Activated naive CD8-positive, alpha-beta T cell treated with anti-CD3 and anti-CD28 coated beads, Interleukin-2, amount 50 U/mL, for 24 hours (primary cell): Measurements from ENCODE around the gene ARNT2.

Source experiments
- ATAC-seq: fragments of 150-1000 bp; cut with Tn5 transposase; one replicate; pipeline ENCODE4 v1.10.0; 2021
- DNase-seq: peaks from one replicate; pipeline ENCODE4 v3.0.0; 2021
- H3K27ac Mint-ChIP-seq: one replicate; pipeline ENCODE4 v1.8.0; 2021; ENCODE audit warnings: mild to moderate bottlenecking, mixed read lengths
- H3K27me3 Mint-ChIP-seq: one replicate; pipeline ENCODE4 v1.8.0; 2021; ENCODE audit warnings: mixed read lengths
- H3K36me3 Mint-ChIP-seq: one replicate; pipeline ENCODE4 v1.8.0; 2021; ENCODE audit warnings: low read depth, mixed read lengths
- H3K4me1 Mint-ChIP-seq: one replicate; pipeline ENCODE4 v1.8.0; 2021; ENCODE audit warnings: mixed read lengths
- H3K4me3 Mint-ChIP-seq: one replicate; pipeline ENCODE4 v1.8.0; 2021; ENCODE audit warnings: mild to moderate bottlenecking, moderate library complexity, mixed read lengths
- H3K9me3 Mint-ChIP-seq: one replicate; pipeline ENCODE4 v1.8.0; 2021; ENCODE audit warnings: mixed read lengths

ARNT2 gene

DNA sequence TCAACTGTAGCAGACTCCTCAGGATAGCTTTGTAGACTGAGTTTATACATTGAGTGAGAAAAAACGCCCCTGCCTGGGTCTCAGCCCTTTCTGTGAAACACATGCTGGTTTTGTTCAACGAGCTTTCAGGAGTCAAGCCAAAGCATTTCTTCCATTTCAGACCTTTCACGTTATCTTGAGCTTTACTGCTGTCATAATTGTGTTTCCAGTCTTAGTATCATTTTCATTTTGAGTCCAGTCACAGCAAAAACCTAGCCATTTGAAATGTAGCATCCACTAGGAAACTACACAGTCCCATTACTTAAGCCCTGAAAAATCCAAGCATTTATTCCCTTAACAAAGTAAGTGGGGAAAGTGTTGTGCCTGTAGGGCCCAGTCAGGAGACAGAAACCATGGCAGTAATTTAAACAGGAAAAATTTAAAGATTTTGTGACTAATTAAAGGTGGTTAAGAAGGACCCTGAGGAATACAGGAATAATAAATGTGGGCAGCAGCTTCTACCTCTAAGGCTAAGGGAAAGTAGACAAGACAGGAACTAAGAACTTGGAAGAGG is 180.9 kb downstream of the ARNT2 start:
- Mint-ChIP-seq H3K36me3 (no peaks in the 10 kb centered on the region), H3K4me1 (no peaks in the 10 kb centered on the region), H3K27me3 (peaks cover 4% of the 10 kb centered on the region), H3K9me3 (no peaks in the 10 kb centered on the region), H3K27ac (no peak overlapping the region), H3K4me3 (no peak overlapping the region)
- DNase-seq, result no peak
- ATAC-seq, result no peak

DNA sequence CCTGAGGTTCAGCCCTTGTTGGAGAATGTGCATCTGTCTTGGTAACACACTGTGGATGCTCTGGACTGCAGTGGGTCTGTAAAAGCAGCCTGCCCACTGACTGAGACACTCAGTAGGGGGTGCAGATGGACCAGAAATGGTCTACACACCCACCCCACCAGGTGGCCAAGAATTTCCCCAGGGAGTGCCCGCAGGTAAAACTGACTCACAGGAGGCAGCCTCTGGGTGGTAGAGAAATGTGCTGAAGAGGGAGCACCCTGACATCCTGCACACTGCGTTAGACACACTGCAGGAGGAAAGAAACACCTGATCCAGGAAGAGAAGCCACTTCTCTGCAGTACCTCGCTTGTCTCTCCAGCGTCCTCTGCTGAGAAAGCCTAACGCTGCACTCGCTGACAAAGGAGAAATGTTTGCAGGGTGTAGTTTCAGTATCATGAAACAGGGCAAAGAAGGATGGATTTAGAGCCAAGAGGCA is 181.4 kb downstream of the ARNT2 start:
- Mint-ChIP-seq H3K27me3 (peaks cover 4% of the 10 kb centered on the region), H3K36me3 (no peaks in the 10 kb centered on the region), H3K4me1 (no peaks in the 10 kb centered on the region), H3K4me3 (no peak overlapping the region), H3K9me3 (no peaks in the 10 kb centered on the region), H3K27ac (no peak overlapping the region)
- ATAC-seq (peak; percentile 30), DNase-seq (peak; percentile 6)

DNA sequence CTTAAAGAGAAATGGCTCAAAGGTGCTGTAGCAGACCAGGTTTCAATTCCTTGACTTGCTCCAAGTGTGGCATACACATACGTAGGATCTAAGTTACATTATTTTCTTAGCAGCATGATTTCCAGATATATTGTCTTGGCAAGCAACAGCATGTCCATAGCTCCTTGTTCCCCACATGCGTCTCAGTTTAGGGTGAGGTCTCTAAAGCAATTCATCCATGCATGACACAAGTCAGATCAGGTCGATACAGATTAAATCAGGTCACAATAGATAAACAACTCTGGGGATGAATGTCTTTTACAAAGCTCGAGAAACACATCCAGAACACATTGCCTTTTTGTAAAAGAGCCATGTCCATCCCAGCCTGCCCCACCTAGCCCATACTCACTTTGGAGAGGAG is 182.0 kb downstream of the ARNT2 start:
- Mint-ChIP-seq H3K36me3 (no peaks in the 10 kb centered on the region), H3K9me3 (no peaks in the 10 kb centered on the region), H3K27ac (no peak overlapping the region), H3K27me3 (peaks cover 4% of the 10 kb centered on the region), H3K4me3 (no peak overlapping the region), H3K4me1 (no peaks in the 10 kb centered on the region)
- no peak for ATAC-seq
- no peak for DNase-seq

DNA sequence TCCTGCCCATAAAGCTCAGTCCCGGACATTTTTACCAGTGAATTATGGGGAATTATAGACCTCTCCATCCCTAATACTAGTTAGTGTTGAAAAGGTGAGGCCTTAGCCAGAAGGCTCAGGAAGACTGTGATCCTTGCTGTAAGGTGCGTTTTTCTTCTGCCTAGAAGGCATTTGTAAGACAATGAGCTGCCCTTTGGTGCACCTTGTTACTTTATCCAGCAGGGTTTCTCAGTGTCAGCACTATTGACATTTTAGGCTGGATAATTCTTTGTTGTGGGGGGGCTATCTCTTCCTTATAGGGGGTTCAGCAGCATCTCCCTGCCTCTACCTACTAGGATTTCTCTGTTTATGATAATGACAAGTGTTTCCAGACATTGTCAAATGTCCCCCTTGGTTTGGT is 182.8 kb downstream of the ARNT2 start:
- Mint-ChIP-seq H3K9me3 (no peaks in the 10 kb centered on the region), H3K4me3 (no peak overlapping the region), H3K27me3 (peaks cover 4% of the 10 kb centered on the region), H3K4me1 (no peaks in the 10 kb centered on the region), H3K36me3 (no peaks in the 10 kb centered on the region), H3K27ac (no peak overlapping the region)
- DNase-seq, result no peak
- no peak for ATAC-seq

DNA sequence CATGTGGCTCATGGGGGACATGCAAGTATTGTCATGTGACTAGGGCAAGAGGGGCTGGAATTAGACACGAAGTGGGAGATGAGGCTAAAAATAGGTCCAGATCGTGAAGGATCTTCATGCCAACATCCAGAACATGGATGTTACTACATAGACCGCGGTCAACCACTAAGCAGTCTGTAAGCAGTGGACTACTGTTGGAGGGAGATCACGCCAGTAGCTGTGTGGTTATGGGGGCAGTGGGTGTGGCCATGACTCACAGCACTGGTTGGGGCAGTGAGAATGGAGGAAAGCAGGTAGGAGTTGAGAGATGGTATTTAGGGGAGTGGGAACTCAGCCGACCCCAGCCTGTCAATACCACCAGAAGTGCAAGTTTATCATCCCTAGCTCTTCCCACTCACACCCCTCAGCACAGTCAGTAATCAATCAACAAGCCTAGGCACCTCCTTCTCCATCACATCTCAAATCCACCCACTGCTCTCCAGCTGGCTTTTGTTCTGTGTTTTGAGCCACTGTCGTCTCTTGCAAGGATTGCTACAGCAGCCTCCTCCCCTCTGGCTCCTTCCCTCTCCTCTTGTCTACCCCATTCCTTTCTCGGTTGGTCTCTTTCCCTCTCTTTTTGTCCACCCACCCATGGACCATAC is 183.8 kb downstream of the ARNT2 start:
- H3K27me3 Mint-ChIP-seq, result peaks cover 2% of the 10 kb centered on the region
- H3K27ac Mint-ChIP-seq, result peak overlapping the region; percentile 8
- H3K4me1 Mint-ChIP-seq, result no peaks in the 10 kb centered on the region
- no peaks in the 10 kb centered on the region for H3K9me3 Mint-ChIP-seq
- no peaks in the 10 kb centered on the region for H3K36me3 Mint-ChIP-seq
- peak; percentile 44 for ATAC-seq
- no peak for DNase-seq
- H3K4me3 Mint-ChIP-seq, result no peak overlapping the region

DNA sequence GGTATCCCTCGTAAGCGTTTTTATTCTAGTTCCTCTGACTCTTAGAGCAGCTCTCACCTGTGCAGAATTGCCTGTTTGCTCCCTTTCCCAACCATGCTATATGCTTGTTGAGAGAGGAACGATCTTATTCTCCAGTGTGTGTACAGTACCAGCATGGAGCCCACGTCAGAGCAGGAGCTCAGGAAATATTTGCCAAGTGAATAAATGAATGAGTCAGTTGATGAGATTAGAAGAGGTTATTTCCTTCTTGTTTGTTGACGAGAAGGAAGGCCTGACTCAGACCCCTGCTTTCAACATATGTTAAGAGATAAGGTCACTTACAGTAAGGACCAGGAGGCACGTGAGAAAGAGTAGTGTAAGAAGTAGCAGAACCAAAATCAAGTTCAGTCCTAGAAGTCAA is 184.6 kb downstream of the ARNT2 start:
- Mint-ChIP-seq H3K27ac (no peak overlapping the region), H3K27me3 (peaks cover 2% of the 10 kb centered on the region), H3K9me3 (no peaks in the 10 kb centered on the region), H3K4me3 (no peak overlapping the region), H3K36me3 (no peaks in the 10 kb centered on the region), H3K4me1 (no peaks in the 10 kb centered on the region)
- DNase-seq (no peak), ATAC-seq (no peak)

DNA sequence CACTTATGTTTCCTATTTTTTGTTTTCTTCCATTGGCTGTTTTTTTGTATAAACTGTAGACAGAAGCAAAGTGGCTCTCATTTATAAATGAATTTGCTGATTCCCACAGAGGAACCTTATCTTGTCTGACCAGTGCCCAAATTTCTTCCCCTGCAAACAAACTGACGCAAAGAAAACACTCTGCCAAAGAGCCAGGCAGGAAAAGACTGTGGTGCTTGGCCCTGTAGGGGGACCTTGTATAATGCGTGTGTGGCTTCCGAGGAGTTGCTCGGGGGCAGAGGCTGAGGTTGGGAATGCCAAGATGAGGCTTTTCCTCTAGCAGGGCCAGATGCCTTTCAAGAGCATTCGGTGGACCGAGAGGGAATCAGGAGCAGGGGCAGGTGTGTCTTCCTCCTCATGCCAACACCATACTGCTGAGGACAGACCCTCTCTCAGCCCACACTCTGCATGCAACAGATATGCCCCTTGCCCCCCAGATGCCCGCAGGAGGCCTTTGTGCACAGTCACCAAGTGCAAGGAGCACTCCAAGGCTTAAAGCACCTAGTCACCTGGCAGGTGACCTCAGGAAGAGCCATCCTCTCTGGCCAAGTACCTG is 186.7 kb downstream of the ARNT2 start:
- DNase-seq, result no peak
- H3K27ac Mint-ChIP-seq, result no peak overlapping the region
- no peak for ATAC-seq
- no peaks in the 10 kb centered on the region for H3K9me3 Mint-ChIP-seq
- H3K27me3 Mint-ChIP-seq, result no peaks in the 10 kb centered on the region
- no peaks in the 10 kb centered on the region for H3K4me1 Mint-ChIP-seq
- no peak overlapping the region for H3K4me3 Mint-ChIP-seq
- H3K36me3 Mint-ChIP-seq, result no peaks in the 10 kb centered on the region

DNA sequence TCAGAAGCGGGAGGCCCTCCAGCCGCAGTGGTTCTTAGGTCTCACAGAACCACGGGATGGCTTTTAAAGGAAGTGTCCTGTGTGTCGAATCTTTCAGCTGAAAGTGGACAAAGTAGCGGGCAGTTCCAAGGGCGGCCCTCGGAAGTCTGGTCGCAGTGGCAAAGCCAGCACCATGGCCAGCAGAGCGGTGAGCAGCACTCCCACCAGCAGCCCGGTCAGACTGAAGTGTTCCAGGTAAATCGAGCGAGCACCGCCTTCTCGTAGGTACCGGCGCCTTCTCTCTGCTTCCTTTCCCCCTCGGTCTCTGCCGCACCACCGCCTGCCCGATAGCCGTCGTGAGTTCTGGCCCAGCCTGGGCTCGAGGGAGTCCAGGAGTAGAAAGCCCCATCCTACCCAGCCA is 187.3 kb downstream of the ARNT2 start:
- H3K36me3 Mint-ChIP-seq, result no peaks in the 10 kb centered on the region
- DNase-seq (no peak), ATAC-seq (no peak)
- H3K27me3 Mint-ChIP-seq, result no peaks in the 10 kb centered on the region
- H3K27ac Mint-ChIP-seq, result no peak overlapping the region
- H3K9me3 Mint-ChIP-seq, result no peaks in the 10 kb centered on the region
- H3K4me1 Mint-ChIP-seq, result no peaks in the 10 kb centered on the region
- H3K4me3 Mint-ChIP-seq, result no peak overlapping the region

DNA sequence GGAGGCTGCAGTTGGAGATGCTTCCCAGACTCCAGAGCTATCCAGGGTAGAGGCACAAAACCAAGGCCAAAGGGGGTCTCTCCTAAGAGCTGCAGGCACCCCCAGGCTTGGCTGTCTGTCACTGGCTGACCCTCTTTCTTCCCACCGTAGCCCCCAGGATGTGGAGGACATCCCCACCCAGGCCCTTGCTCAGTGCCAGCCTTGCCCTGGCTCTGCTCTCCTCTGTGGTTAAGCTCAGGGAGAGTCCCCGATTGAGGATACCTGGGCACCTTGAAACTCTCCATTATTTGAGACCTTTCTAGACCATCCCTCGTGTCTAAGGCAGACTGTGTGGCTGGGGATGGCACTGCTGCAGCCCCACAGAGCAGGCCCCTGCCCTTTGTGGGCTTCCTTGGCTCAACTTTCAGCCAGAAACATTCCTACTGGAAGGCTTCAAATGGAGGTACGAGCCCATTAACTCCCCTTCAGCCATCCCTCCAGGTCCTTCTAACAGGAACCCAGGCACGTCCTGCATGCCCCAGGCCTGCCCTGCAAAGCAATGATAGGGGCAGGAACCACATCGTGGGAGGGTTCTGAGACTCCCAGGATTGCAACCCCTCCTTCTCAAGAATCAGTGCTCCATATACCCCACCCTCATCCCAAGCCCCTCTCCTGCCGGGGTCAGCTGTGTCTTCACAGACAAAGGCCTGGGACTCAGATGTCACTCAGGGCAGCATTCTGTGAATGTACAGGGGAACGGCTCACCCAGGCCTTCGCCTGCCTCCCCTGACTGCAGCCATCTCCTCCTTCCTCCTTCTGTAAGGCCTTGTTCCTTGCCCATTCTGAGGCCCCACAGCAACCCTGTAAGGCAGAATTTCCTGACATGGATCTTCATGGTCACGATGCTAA is 188.0 kb downstream of the ARNT2 start:
- H3K4me3 Mint-ChIP-seq, result no peak overlapping the region
- ATAC-seq (no peak), DNase-seq (no peak)
- no peaks in the 10 kb centered on the region for H3K4me1 Mint-ChIP-seq
- H3K27ac Mint-ChIP-seq, result no peak overlapping the region
- H3K27me3 Mint-ChIP-seq, result no peaks in the 10 kb centered on the region
- H3K36me3 Mint-ChIP-seq, result no peaks in the 10 kb centered on the region
- no peaks in the 10 kb centered on the region for H3K9me3 Mint-ChIP-seq

DNA sequence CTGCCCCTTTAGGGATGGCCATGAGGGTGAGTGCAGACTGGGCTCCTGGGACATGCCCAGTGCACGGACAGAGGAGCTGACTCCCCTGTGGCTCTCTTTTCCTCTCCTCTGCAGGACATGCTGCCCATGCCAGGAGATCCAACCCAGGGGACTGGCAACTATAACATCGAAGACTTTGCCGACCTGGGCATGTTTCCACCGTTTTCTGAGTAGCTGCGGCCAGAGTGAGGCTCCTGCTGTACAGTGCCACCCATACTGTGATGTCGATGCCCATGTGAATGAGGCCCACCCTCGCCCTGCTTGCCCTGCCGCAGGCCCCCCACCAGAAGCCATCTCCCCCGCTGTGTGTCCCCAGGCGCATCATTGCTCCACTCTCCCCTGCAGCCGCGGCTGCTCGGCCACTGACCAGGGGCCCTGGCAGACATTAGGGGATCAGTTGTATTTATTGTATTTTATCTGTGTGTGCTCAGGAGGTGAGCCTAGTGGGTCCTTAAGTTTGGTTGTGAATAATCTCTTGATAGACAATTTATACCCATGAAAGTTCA is 189.4 kb downstream of the ARNT2 start:
- Mint-ChIP-seq H3K9me3 (no peaks in the 10 kb centered on the region), H3K36me3 (no peaks in the 10 kb centered on the region), H3K4me3 (no peak overlapping the region), H3K27me3 (no peaks in the 10 kb centered on the region), H3K27ac (no peak overlapping the region), H3K4me1 (no peaks in the 10 kb centered on the region)
- no peak for DNase-seq
- no peak for ATAC-seq

DNA sequence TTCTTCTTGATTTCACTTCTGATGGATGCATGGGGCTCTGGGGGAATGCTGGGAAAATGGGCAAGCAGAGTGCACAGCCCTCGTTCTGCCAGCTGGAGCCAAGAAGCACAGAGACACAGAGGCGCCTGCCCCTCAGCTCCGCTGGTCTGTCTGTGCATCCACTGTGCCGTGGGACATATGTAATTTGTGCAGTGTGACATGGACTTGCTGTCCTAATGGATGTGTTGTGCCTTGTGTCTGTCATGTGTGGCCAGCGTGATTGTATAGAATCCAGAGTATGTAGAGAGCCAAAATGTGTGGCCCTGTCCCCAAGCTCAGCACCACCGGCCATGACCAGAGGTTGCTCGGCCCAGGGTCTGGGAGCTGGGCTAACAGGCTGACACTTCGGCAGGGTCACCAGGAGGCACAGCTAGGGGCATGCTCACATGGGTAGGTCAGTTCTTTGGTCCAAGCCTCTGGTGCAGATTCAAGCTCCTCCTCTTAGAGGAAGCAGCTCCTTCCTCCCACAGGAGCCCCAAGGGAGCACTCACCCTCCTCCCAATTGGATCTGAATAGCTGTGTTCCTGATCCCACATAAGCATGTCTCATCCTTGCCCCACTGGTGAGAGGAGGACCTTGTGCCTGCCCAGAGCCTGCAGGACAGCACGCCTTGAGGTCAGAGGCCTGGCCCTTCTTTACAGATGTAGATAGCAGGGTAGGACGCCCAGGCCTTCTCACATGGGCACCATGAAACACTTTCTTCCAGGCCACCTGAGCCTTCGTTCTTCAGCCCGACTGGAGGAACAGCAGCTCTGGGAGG is 190.1 kb downstream of the ARNT2 start:
- no peaks in the 10 kb centered on the region for H3K9me3 Mint-ChIP-seq
- ATAC-seq (peak; percentile 26), DNase-seq (no peak)
- H3K27ac Mint-ChIP-seq, result no peak overlapping the region
- no peaks in the 10 kb centered on the region for H3K27me3 Mint-ChIP-seq
- no peaks in the 10 kb centered on the region for H3K4me1 Mint-ChIP-seq
- H3K4me3 Mint-ChIP-seq, result no peak overlapping the region
- H3K36me3 Mint-ChIP-seq, result no peaks in the 10 kb centered on the region

DNA sequence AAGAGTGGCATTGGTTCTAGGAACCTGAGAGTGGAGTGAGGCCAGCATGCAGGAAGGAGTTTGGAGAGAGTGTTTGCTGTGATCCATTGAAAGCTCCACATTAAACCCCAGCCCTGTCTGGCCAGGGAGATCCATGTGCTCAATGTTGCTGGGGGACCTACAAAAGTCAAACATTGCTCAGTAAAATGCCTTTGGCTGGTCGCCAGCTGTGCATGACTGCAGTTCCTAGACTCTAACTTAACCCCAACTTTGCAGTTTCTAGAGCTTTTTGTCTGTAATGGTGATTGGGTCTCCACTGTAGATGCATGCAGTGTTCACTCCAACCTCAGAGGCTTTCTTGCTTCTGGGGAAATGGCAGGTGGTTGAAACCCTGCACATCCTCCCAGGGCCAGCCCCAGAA is 191.2 kb downstream of the ARNT2 start:
- ATAC-seq, result no peak
- DNase-seq, result no peak
- peaks cover under 1% of the 10 kb centered on the region for H3K27me3 Mint-ChIP-seq
- no peaks in the 10 kb centered on the region for H3K36me3 Mint-ChIP-seq
- no peaks in the 10 kb centered on the region for H3K4me1 Mint-ChIP-seq
- no peak overlapping the region for H3K27ac Mint-ChIP-seq
- no peaks in the 10 kb centered on the region for H3K9me3 Mint-ChIP-seq
- H3K4me3 Mint-ChIP-seq, result no peak overlapping the region

DNA sequence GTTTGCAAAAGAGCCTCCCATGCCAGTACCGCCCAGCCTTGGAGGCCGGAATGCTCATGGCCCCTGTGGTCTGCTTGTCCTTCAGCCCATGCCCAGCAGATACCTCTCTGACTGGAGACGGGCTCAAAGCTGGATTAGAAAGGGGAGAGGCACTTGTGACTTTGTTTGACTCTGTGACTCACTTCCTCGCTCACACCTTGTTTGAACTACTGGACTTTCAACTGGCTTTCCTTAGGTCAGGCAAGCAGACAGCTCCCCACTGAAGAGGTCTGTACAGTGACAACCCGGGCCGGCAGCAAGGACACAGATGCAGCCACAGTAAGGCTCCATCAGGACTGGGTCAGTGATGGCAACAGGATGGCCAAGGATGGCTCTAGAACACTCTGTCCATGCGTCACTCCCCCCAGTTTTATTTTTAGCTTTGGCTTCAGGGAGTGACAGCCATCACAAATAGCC is 192.4 kb downstream of the ARNT2 start:
- Mint-ChIP-seq H3K36me3 (no peaks in the 10 kb centered on the region), H3K4me1 (no peaks in the 10 kb centered on the region), H3K27me3 (peaks cover 5% of the 10 kb centered on the region), H3K27ac (no peak overlapping the region), H3K4me3 (no peak overlapping the region), H3K9me3 (no peaks in the 10 kb centered on the region)
- ATAC-seq, result no peak
- DNase-seq, result no peak

DNA sequence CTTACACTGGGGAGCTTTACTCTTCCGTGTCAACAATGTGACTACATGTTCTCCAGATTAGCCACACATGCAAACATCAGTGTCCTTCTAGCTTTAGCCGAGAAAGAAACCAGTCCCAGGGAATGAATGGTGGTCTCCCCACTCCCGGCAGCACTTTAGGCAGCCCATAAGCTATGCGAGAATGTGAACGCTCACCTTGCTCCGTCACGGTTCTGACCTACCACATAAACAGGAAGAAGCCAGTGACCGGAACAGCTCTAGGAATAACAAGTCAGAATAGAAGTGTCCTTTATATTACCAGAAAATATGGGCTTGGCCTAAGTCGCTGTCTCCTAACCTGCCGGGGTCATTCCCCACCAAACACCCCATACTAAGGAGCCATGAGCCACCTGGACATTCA is 192.9 kb downstream of the ARNT2 start:
- H3K4me1 Mint-ChIP-seq, result no peaks in the 10 kb centered on the region
- peaks cover 7% of the 10 kb centered on the region for H3K27me3 Mint-ChIP-seq
- H3K9me3 Mint-ChIP-seq, result no peaks in the 10 kb centered on the region
- no peak overlapping the region for H3K4me3 Mint-ChIP-seq
- ATAC-seq (no peak), DNase-seq (no peak)
- no peak overlapping the region for H3K27ac Mint-ChIP-seq
- no peaks in the 10 kb centered on the region for H3K36me3 Mint-ChIP-seq
